SKM-1 (cell line): ENCODE measurements around the gene GAPVD1.
A peak's percentile ranks its signal among the peaks of the same experiment; 100 is the strongest.
"Not testable (repeated sequence)": the region's sequence is repeated elsewhere in the genome, so short reads cannot be mapped to it uniquely, and the experiment has no call there.

Experiments used
- DNase-seq: peaks from one replicate; lab custom pipeline; 2025; ENCODE audit not compliant: unreplicated experiment; lab: John Stamatoyannopoulos, UW

Gene GAPVD1

GRCh38 chr9:125254231-125254630 is 7.4 kb upstream of the GAPVD1 start:
- no peak for DNase-seq

GRCh38 chr9:125255781-125256391 is 5.7 kb upstream of the GAPVD1 start:
- no peak for DNase-seq

GRCh38 chr9:125258160-125258785 is 3.4 kb upstream of the GAPVD1 start:
- DNase-seq, result no peak

GRCh38 chr9:125258832-125259534 is 2.6 kb upstream of the GAPVD1 start:
- peak; percentile 94 for DNase-seq

GRCh38 chr9:125260561-125260960 is 1.1 kb upstream of the GAPVD1 start:
- DNase-seq, result no peak

GRCh38 chr9:125262294-125262991 is 817 bp downstream of the GAPVD1 start:
- no peak for DNase-seq

- DNase-seq, result not testable (repeated sequence)
These were observed 2.4 kb downstream of the GAPVD1 start for GRCh38 chr9:125264068-125264467.

- DNase-seq, result no peak
These were observed 6.9 kb downstream of the GAPVD1 start for GRCh38 chr9:125268394-125269013.

- no peak for DNase-seq
These were observed 7.4 kb downstream of the GAPVD1 start for GRCh38 chr9:125269014-125269397.

GRCh38 chr9:125271081-125271480 is 9.5 kb downstream of the GAPVD1 start:
- DNase-seq, result no peak

GRCh38 chr9:125272697-125273096 is 11.1 kb downstream of the GAPVD1 start:
- no peak for DNase-seq

- DNase-seq, result no peak
These were observed 15.1 kb downstream of the GAPVD1 start for GRCh38 chr9:125276771-125277170.

GRCh38 chr9:125277411-125277810 is 15.8 kb downstream of the GAPVD1 start:
- no peak for DNase-seq

- no peak for DNase-seq
These were observed 19.3 kb downstream of the GAPVD1 start for GRCh38 chr9:125280945-125281344.

- no peak for DNase-seq
These were observed 23.2 kb downstream of the GAPVD1 start for GRCh38 chr9:125284855-125285254.

GRCh38 chr9:125286935-125287433 is 25.4 kb downstream of the GAPVD1 start:
- DNase-seq, result not testable (repeated sequence)

GRCh38 chr9:125293134-125293533 is 31.5 kb downstream of the GAPVD1 start:
- DNase-seq, result no peak

- DNase-seq, result no peak
These were observed 34.0 kb downstream of the GAPVD1 start for GRCh38 chr9:125295657-125296056.

- DNase-seq, result no peak
These were observed 35.3 kb downstream of the GAPVD1 start for GRCh38 chr9:125296843-125297372.

GRCh38 chr9:125297917-125298316 is 36.3 kb downstream of the GAPVD1 start:
- DNase-seq, result no peak

GRCh38 chr9:125302241-125302640 is 40.6 kb downstream of the GAPVD1 start:
- DNase-seq, result no peak
